HG02610 (cell line): ENCODE results near the gene ABCC1.
"Not testable (repeated sequence)": the region's sequence is repeated elsewhere in the genome, so short reads cannot be mapped to it uniquely, and the experiment has no call there.

ENCODE experiments used
- ATAC-seq: cut with Tn5 transposase; IDR thresholded peaks from one replicate; pipeline ENCODE4 v1.9.1; 2021; ENCODE audit warnings: mild to moderate bottlenecking, moderate library complexity; ENCODE audit not compliant: unreplicated experiment

The ABCC1 gene

GRCh38 chr16:16131204-16131603, 181.8 kb downstream of the ABCC1 start:
- ATAC-seq = no peak

- no peak for ATAC-seq
Observed at GRCh38 chr16:16131659-16132058, 182.2 kb downstream of the ABCC1 start.

- ATAC-seq = no peak
Observed at GRCh38 chr16:16133943-16134604, 184.7 kb downstream of the ABCC1 start.

GRCh38 chr16:16136588-16136987, 187.2 kb downstream of the ABCC1 start:
- ATAC-seq = no peak

DNA sequence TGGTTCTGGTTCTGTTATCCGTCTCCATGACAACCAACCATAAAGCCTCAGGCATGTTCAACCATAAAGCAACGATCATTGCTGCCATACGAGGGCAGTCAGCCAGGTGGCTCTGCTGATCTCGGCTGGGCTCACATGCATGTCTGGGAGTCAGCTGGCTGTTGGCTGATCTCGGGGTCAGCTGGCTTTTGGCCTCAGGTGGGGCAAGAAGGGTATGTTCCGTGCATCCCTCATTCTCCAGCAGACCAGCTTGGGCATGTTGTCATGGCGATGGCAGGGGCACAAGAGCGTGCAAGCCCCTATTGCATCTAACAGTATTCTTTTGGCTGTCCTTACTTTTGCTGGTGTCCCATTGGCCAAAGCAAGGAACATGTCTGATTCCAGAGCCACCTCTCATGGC, 187.7 kb downstream of the ABCC1 start:
- ATAC-seq = no peak

GRCh38 chr16:16138034-16138635, 188.7 kb downstream of the ABCC1 start:
- ATAC-seq = no peak

DNA sequence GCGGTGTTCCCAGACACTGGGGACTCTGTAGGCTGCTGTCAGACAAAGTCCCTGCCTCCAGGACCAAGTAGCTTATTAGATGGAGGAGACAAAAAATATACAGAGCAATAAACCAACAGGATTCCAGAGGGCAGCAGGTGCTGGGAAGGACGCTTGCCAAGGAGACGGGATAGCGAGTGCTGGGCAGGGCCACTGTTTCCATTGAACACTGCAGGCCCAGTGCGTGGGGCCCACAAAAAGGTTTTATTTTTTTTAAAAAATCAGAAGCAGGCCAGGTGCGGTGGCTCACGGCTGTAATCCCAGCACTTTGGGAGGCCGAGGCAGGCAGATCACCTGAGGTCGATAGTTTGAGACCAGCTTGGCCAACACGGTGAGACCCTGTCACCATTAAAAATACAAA, 189.6 kb downstream of the ABCC1 start:
- no peak for ATAC-seq

GRCh38 chr16:16139806-16140205, 190.4 kb downstream of the ABCC1 start:
- no peak for ATAC-seq

DNA sequence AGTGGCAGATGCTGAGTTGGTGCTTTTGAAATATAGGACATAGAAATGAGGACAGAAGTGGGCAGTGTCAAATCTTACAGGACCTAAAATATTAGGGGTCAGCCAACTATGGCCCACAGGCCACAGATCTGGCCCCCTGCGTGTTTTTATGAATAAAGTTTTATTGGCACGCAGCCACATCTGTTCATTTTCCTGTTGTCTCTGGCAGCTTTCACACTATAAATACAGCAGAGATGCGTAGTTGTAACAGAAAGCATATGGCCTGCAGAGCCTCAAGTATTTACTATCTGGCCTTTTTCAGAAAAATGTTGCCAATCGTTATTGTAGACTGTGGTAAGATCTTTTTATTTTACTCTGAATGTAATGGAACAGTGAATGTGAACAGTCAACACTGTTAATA, 191.1 kb downstream of the ABCC1 start:
- ATAC-seq = no peak

GRCh38 chr16:16141141-16141540, 191.7 kb downstream of the ABCC1 start:
- no peak for ATAC-seq

DNA sequence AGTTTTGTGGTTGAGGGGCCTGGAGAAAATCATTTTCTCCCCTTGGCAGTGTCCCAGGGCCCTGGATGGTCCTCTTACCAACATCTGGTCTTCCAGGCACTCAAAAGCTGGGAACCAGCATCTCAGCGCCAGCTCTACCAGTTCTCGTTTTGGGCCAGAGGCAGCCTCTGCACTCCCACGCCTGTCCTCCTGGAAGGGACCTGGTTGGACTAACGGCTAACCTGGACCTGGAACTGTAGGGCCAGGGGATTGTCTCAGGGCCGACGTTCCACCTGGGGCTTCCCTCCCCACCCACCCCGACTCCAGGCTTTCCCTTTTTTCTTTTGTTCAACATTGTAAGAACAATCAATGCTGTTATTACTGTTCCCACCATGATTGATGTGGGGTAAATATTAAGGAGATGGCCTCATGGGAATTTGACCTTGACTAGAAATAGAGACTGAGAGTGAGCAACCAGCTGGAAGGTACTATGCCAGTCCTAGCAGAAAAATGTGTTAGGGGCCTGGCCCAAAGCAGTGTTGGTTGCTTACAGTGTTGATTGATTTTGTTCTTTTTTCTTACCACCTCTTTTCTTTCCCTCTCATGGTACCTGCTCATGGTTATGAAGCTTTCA, 192.5 kb downstream of the ABCC1 start:
- no peak for ATAC-seq

- ATAC-seq = no peak
Observed at GRCh38 chr16:16143038-16143763, 193.8 kb downstream of the ABCC1 start.

DNA sequence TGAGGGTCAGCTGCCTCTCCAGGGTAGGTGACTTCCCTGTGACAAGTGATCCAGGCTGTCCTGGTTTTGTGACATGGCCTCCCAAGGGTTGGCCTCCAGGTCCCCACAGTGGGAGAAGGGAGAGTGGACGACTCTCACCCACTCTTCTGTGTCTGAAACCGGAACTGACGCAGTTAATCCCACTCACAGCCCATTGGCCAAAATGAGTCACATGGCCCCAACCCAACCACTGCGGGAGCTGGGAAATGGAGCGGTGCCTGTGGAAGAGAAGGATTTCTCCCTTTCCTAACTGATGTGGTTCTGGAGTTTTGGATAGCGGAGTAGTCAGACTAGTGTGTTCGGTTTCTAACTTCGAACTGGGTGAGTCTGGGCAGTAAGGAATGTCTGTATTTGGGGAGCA, 194.5 kb downstream of the ABCC1 start:
- no peak for ATAC-seq

DNA sequence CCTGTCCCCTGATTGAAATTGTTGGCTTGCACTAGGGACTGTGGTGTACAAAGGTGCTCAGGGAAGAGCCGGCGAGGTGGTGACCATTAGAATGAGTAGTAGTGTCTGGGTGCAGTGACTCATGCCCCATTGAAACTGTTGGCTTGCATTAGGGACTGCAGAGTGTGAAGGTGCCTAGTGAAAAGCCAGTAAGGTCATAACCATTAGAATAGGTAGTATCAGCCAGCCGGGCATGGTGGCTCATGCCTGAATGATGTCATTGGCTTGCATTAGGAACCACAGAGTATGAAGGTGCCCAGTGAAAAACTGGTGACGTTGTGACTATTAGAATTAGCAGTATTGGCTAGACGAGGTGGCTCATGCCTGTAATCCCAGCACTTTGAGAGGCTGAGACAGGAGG, 195.0 kb downstream of the ABCC1 start:
- no peak for ATAC-seq

GRCh38 chr16:16145286-16145685, 195.9 kb downstream of the ABCC1 start:
- ATAC-seq = no peak

DNA sequence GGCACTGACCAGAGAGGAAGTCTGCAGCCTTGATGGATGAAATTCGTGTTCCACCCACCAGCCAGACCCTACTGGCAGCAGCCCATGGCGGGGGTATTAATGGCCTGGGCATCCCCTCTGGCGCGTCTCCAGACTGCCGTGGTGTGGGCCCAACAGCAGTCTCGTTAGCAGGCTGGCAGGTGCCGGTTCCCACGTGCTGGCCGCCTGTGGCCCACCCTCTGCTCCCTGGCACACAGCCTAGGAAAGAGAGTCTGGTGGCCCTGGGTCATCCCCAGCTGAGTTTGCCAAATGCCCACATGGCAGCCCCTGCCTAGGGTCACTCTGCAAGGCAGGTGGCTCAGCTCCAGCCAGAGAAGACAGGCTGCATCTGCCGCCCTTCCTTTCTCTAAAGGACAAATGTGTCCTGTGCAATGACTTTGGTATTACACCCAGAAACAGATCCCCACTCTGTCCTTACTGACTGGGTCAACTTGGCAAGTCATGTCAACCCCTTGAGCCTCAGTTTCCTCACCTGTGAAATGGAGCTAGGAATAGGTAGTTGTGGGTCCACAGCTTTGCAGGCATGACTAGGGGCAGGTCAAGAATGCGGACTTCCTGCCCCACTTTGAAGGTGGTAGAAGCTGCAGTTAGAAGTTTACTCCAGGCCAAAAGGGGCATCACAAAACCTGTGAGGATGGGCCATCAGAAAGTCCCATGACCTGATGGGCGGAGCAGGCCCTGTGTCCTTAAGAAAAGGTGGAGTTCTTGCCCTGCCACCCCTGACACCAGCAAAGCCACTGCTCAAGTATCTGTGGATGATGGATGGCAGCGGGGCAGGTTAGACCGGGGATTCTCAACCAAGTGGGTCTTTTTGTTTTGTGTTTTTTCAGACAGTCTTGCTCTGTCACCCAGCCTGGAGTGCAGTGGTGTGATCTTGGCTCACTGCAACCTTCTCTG, 197.2 kb downstream of the ABCC1 start:
- ATAC-seq = no peak

GRCh38 chr16:16147316-16147999, 198.0 kb downstream of the ABCC1 start:
- ATAC-seq = no peak

- not testable (repeated sequence) for ATAC-seq
Observed at GRCh38 chr16:16148000-16148599, 198.7 kb downstream of the ABCC1 start.

DNA sequence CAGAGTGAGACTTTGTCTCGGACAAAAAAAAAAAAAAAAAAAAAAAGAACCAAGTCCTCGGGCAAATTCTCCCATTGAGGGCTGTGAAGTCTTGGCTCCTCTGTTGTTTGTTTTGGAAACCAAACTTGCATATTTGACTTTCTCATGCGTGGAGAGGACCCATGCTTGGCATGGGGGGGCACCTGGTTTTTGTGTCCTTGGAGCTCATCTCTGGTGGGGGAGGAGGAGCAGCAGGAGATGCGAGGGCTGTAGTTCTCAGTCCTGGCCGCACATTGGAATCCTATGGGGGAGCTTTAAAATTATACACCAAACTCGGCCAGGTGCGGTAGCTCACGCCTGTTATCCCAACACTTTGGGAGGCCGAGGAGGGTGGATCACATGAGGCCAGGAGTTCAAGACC, 199.3 kb downstream of the ABCC1 start:
- no peak for ATAC-seq

- no peak for ATAC-seq
Observed at GRCh38 chr16:16149710-16150116, 200.3 kb downstream of the ABCC1 start.
